K562 (cell line): Measurements from ENCODE around the gene NSF. TPM values are rescaled to one million over a fixed set of nuclear protein-coding genes. Genes with fewer than 3 reads are reported as not detected.

Experiments used
- ATAC-seq: fragments of 200-7000 bp; cut with Tn5 transposase; 3 replicates; pipeline ENCODE4 v1.9.1; 2020; ENCODE audit warnings: moderate library complexity
- BruUV-seq: library from RNA; stranded (reverse); fragments of 400-500 nt; replicated peaks from 2 replicates; lab custom pipeline; 2021; lab: Mats Ljungman, UMichigan
- CTCF ChIA-PET: fragments of 300-600 bp; formaldehyde crosslinking; extraction: SDS; loops from one replicate; lab custom pipeline; 2021; ENCODE audit warnings: low intra/inter-chr PET ratio; lab: Yijun Ruan, JAX
- POLR2A ChIA-PET: fragments of 300-600, 350-650 bp; sonication (Branson Sonifier 250); formaldehyde crosslinking; extraction: SDS; loops from one replicate; lab custom pipeline; 2021; ENCODE audit warnings: antibody characterized with exemption, inconsistent platforms; lab: Yijun Ruan, JAX
- DNase-seq, 4 experiments: peaks; one replicate each; pipeline versions ENCODE4 v3.0.0 to v3.0.0-alpha.2; 2011 to 2018; ENCODE audit warnings: low spot score in 3 of 4, mixed read lengths in 3 of 4; ENCODE audit errors: extremely low read depth in 1 of 4
- FAIRE-seq: peaks from 2 replicates; lab custom pipeline; 2011; peaks lifted over from hg19 to GRCh38; lab: Jason Lieb, UNC
- H2AFZ ChIP-seq: 2 replicates; pipeline ENCODE4 v1.6.0; 2011; ENCODE audit warnings: low read depth, low read length, control low read depth, inconsistent platforms
- H3K27ac ChIP-seq: fragments of 200-600 bp; 3 replicates; pipeline ENCODE4 v1.8.0; 2011; ENCODE audit warnings: low read depth, mild to moderate bottlenecking, control low read depth, inconsistent platforms, low read length, moderate library complexity, mixed read lengths; ENCODE audit errors: extremely low read depth
- H3K27me3 ChIP-seq, 2 experiments: fragments of 300-600 bp in 1 of 2; 2 replicates in 1 of 2; 3 replicates in 1 of 2; pipeline versions ENCODE4 v1.6.0 to v1.8.0; 2011; ENCODE audit warnings: inconsistent platforms in 2 of 2, low read length in 2 of 2, mild to moderate bottlenecking in 1 of 2, mixed read lengths in 1 of 2, moderate library complexity in 1 of 2; ENCODE audit not compliant: control insufficient read depth in 2 of 2, insufficient read depth in 2 of 2
- H3K36me3 ChIP-seq: fragments of 300-600 bp; 3 replicates; pipeline ENCODE4 v1.8.0; 2011; ENCODE audit warnings: mild to moderate bottlenecking, low read length, inconsistent platforms; ENCODE audit not compliant: control insufficient read depth, insufficient read depth
- H3K4me1 ChIP-seq, 2 experiments: fragments of 200-600 bp in 1 of 2; replicated peaks in 1 of 2; 2 replicates in 1 of 2; 3 replicates in 1 of 2; pipeline versions ENCODE4 v1.5.1 to v1.8.0; 2011; ENCODE audit warnings: inconsistent platforms in 2 of 2, low read length in 2 of 2, mild to moderate bottlenecking in 1 of 2, mixed read lengths in 1 of 2, moderate library complexity in 1 of 2; ENCODE audit not compliant: control insufficient read depth in 2 of 2, insufficient read depth in 2 of 2
- H3K4me2 ChIP-seq: 2 replicates; pipeline ENCODE4 v1.6.1; 2011; ENCODE audit warnings: low read length, control low read depth, inconsistent platforms, mixed read lengths; ENCODE audit not compliant: insufficient read depth
- H3K4me3 ChIP-seq: fragments of 200-600 bp; sonication (generic), shearing (Covaris generic); 2 replicates; pipeline ENCODE4 v1.5.1; 2016; ENCODE audit warnings: control low read depth, inconsistent platforms
- H3K79me2 ChIP-seq: fragments of 200-600 bp; 3 replicates; pipeline ENCODE4 v1.8.0; 2011; ENCODE audit warnings: low read length, inconsistent platforms; ENCODE audit not compliant: control insufficient read depth, insufficient read depth
- H3K9ac ChIP-seq, 2 experiments: 2 replicates each; pipeline versions ENCODE4 v1.6.0 to v1.6.1; 2011; ENCODE audit warnings: low read depth in 2 of 2, low read length in 2 of 2, control low read depth in 1 of 2, inconsistent platforms in 1 of 2, mild to moderate bottlenecking in 1 of 2, mixed read lengths in 1 of 2; ENCODE audit not compliant: insufficient read depth in 1 of 2
- H3K9me1 ChIP-seq: one replicate; pipeline ENCODE4 v1.6.0; 2011; ENCODE audit warnings: inconsistent platforms, mild to moderate bottlenecking, low read length, moderate library complexity; ENCODE audit not compliant: control insufficient read depth, insufficient read depth
- H3K9me3 ChIP-seq: replicated peaks from 2 replicates; pipeline ENCODE4 v1.5.1; 2011; ENCODE audit warnings: low read depth, low read length, inconsistent platforms; ENCODE audit not compliant: control insufficient read depth, insufficient read depth
- H4K20me1 ChIP-seq: replicated peaks from 2 replicates; pipeline ENCODE4 v1.6.1; 2011; ENCODE audit warnings: low read length, inconsistent platforms, mixed read lengths; ENCODE audit not compliant: control insufficient read depth, insufficient read depth
- CC2D1A ChIP-seq: fragments of 450-650 bp; IDR thresholded peaks from 2 replicates; pipeline ENCODE4 v1.6.1; 2017; ENCODE audit warnings: mild to moderate bottlenecking
- CTBP1 ChIP-seq: fragments of 450-650 bp; IDR thresholded peaks from 2 replicates; pipeline ENCODE4 v1.6.1; 2016; ENCODE audit warnings: borderline replicate concordance
- FOXK2 ChIP-seq, 2 experiments: fragments of 450-650 bp; IDR thresholded peaks in 1 of 2; conservative IDR thresholded peaks in 1 of 2; 2 replicates each; pipeline ENCODE4 v1.6.1; 2016; ENCODE audit warnings: low read depth in 2 of 2, mild to moderate bottlenecking in 1 of 2
- HNRNPUL1 ChIP-seq: fragments of 200-400 bp; formaldehyde crosslinking; IDR thresholded peaks from 2 replicates; pipeline ENCODE4 v1.6.1; 2017; ENCODE audit warnings: low read length
- NBN ChIP-seq: fragments of 450-650 bp; IDR thresholded peaks from 2 replicates; pipeline ENCODE4 v1.6.1; 2016; ENCODE audit warnings: low read depth, mild to moderate bottlenecking
- NFE2 ChIP-seq: IDR thresholded peaks from 2 replicates; pipeline ENCODE4 v1.6.1; 2014; ENCODE audit warnings: antibody characterized with exemption, low read depth
- SMC3 ChIP-seq: conservative IDR thresholded peaks from 2 replicates; pipeline ENCODE4 v1.6.1; 2011; ENCODE audit warnings: low read depth, low read length, improper control_type of control experiment; ENCODE audit not compliant: insufficient read depth
- ZNF146 ChIP-seq: IDR thresholded peaks from one replicate; pipeline ENCODE4 v1.6.1; 2018; ENCODE audit warnings: missing compliant biosample characterization; ENCODE audit not compliant: unreplicated experiment
- ZNF324 ChIP-seq: fragments of 250-450 bp; sonication (Bioruptor Pico); IDR thresholded peaks from 2 replicates; pipeline ENCODE4 v1.4.0; 2020; ENCODE audit warnings: mild to moderate bottlenecking
- ZNF668 ChIP-seq: fragments of 250-450 bp; sonication (Bioruptor Pico); IDR thresholded peaks from 2 replicates; pipeline ENCODE4 v1.8.0; 2022; ENCODE audit warnings: mild to moderate bottlenecking, inconsistent platforms
- WGBS: fragments of 100-300 bp; shearing (Covaris generic); methylation state at CpG from one replicate; pipeline ENCODE4 v1.1.6; 2016; ENCODE audit warnings: low coverage, mixed read lengths; ENCODE audit not compliant: insufficient coverage; ENCODE audit errors: missing lambda C conversion rate; 5-methylcytosine and 5-hydroxymethylcytosine counted together
- in situ Hi-C: fragments of 300-500 bp; cut with MboI; formaldehyde crosslinking; loops from 4 replicates; pipeline ENCODE4 v1.15.0; 2018; ENCODE audit warnings: inconsistent platforms, mixed read lengths
- intact Hi-C: fragments of 100-400 bp; cut with micrococcal nuclease; formaldehyde crosslinking; loops from 2 replicates; pipeline ENCODE4 v1.14.2; 2022
- polyA plus RNA-seq, 8 experiments: library from polyadenylated mRNA; depleted of rRNA in 4 of 8; stranded (reverse) in 5 of 8; unstranded in 3 of 8; fragments of >200 nt; fragmentation: Nextera tagmentation in 2 of 8; fragmentation: Illumina TruSeq in 1 of 8; extraction: Ambion mirVana in 2 of 8; extraction: Trizol in 1 of 8; gene quantifications; 2 replicates each; pipeline versions ENCODE4 v1.2.1 to v1.2.3, GENCODE V29; 2011 to 2014; ENCODE audit warnings: inconsistent platforms in 1 of 8, missing spikeins in 1 of 8
- total RNA-seq, 7 experiments: library from RNA; depleted of rRNA in 6 of 7; stranded (reverse); fragments of >200 nt in 6 of 7; fragmentation: Illumina TruSeq in 2 of 7; extraction: Trizol in 2 of 7; gene quantifications; 2 replicates each; pipeline versions ENCODE4 v1.2.1 to v1.2.3, GENCODE V29; 2011 to 2021; ENCODE audit warnings: low replicate concordance in 1 of 7
- TF ChIP-seq, protein P1 (sequence below), 2 experiments: IDR thresholded peaks; 2 replicates each; pipeline ENCODE4 v1.6.1; 2011; ENCODE audit warnings: borderline replicate concordance in 1 of 2, control low read depth in 1 of 2, low read depth in 1 of 2, low read length in 1 of 2, mild to moderate bottlenecking in 1 of 2, mixed read lengths in 1 of 2, moderate library complexity in 1 of 2; ENCODE audit not compliant: insufficient read depth in 1 of 2, insufficient read length in 1 of 2, poor library complexity in 1 of 2, severe bottlenecking in 1 of 2; ENCODE audit errors: extremely low read depth in 1 of 2
- TF ChIP-seq, protein P2 (sequence below): sonication (generic); formaldehyde crosslinking; IDR thresholded peaks from 2 replicates; pipeline ENCODE4 v1.8.0; 2023; ENCODE audit warnings: mild to moderate bottlenecking, missing genetic modification reagents

The NSF gene
- total and polyA plus RNA-seq, 9 of the 15 experiments (the other 6 are each of a cell fraction or from before 2014, with no cell fraction given), result 16.7 to 39.8 (median 36.7) TPM

DNA sequence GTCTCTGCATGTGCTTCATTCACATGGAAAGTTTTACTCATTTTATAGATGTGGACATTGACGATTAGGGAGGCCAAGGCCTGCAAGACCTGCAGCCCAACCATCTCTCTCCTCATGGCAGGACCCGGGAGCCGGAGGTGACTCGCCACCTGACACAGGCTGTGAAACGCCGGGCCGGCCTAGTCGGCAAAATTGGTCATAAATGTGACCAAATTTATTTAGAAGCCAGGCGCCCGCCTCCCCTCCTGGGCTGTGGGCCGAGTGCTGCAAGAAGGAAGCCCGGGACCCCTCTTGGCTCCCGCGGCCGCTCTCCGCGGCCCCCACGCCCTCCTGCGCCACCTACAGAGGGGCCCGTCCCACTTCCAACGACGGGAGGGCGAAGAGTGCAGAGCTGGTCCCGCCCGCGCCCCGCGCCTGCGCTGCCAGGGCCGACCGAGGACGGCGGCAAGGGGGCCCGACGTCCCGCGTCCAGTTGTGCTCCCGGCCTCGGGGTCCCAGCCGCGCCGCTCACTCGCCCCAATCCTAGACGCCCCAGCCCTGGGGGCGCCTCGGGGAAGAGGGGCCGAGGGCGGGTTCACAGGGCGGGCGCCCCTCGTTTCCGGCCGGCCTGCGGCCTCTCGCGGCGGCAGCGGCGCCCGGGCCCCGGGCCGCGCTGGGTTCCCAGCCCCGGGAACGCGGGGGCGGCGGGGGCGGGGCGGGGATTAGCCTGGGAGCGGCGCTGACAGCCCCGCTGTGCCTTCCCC lies 180.5 kb downstream of the NSF start (continued):
- no peak for TF ChIP-seq NBN
- TF ChIP-seq CTBP1, result peak; percentile 53; the same call in 1 of the 2 replicates
- no peak for TF ChIP-seq HNRNPUL1
- no peak for TF ChIP-seq ZNF668 (CRISPR knock-in tag)

DNA sequence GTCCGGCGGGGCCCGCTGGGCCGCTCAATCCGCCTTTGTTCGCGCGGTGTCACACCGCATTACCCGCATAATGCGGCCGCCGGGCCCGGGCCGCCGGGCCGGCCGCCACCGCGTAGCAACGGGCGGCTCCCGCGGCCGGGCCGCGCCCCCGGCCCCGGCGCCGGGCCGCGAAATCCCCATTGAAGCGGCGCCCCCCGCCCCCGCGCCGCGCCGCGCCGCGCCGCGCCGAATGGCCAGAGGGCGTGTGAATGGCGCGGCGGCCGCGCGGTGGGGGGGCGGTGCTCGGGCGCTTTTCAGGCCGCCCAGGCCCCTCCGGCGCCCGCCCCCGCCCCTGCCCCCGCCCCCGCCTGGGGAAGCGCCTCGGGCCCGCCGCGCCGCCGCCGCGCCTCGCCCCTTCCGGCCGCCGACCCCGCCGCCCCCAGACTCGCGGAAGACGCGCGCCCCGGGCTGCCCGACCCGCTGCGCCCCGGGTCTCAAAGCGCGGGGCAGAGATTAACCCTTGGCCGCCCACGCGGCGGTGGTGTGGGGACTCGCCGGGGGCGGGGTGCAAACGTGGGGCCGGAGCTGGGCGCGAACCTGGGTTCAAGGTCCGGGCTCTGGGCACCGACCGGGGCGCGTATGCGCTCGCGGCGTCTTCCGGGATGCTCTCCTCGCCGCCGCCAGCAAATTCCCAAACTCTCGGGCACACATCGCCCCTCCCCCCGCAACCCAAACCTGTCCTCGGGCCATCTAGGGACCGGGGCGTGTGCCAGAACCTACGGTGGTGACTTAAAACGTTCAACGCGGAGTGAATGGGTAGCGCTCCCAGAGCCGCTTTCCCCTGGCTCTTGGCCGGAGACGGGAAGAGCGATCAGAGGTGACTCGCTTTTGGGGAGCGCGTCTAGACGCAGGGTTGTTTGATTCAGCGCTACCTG lies 181.3 kb downstream of the NSF start:
- peaks cover 7% of the 10 kb centered on the region; the same call in 2 of the 3 replicates for H3K79me2 ChIP-seq
- peak overlapping the region; percentile 86 for H3K4me2 ChIP-seq
- FAIRE-seq (no peak), DNase-seq (peak; percentile 82 to 89 (median 85)), ATAC-seq (peak; percentile 45)
- WGBS, result 7% methylated on average over 33 of the region's 135 CpGs
- H3K27ac ChIP-seq, result peak overlapping the region; percentile 95
- peak overlapping the region; percentile 61 for H3K4me3 ChIP-seq
- peak overlapping the region; percentile 90 for H2AFZ ChIP-seq
- peak overlapping the region; percentile 85 to 94 for H3K9ac ChIP-seq
- H3K9me1 ChIP-seq, result no peaks in the 10 kb centered on the region
- peaks cover 30 to 69% of the 10 kb centered on the region in 2 experiments; a peak in 4 of 5 replicates for H3K4me1 ChIP-seq
- CTCF ChIA-PET, result no interaction called here
- in situ Hi-C loops, result loop anchor here (25.0 kb wide), 1 partner anchor 335 kb away; no protein-coding TSS in a partner anchor
- POLR2A ChIA-PET, result interaction anchor here (0.6 to 1.7 kb wide), 3 partner anchors 10 to 16 kb away, joined by 3 to 6 read pairs (median 3); no protein-coding TSS in a partner anchor
- BruUV-seq, result no TSS peak
- no peaks in the 10 kb centered on the region for H3K36me3 ChIP-seq
- H3K27me3 ChIP-seq, result no peaks in the 10 kb centered on the region
- H4K20me1 ChIP-seq, result no peaks in the 10 kb centered on the region
- intact Hi-C loops, result no loop called here
- no peaks in the 10 kb centered on the region for H3K9me3 ChIP-seq
- TF ChIP-seq ZNF146 (CRISPR knock-in tag) (no peak), CC2D1A (no peak), ZNF324 (CRISPR knock-in tag) (no peak), NFE2 (0 out of 2 replicates have a peak, but pooled peaks have one; percentile 3), FOXK2 (conservative IDR thresholded peaks at IDR 0.05 in 1 of 2, IDR thresholded peaks at IDR 0.05 in 1 of 2; ENCODE audit: low read depth in 2 of 2) (no peak), SMC3 (no peak)
- TF ChIP-seq, protein P1, sequence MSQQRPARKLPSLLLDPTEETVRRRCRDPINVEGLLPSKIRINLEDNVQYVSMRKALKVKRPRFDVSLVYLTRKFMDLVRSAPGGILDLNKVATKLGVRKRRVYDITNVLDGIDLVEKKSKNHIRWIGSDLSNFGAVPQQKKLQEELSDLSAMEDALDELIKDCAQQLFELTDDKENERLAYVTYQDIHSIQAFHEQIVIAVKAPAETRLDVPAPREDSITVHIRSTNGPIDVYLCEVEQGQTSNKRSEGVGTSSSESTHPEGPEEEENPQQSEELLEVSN (IDR thresholded peaks at IDR 0.05; ENCODE audit: borderline replicate concordance in 1 of 2, extremely low read depth in 1 of 2, insufficient read depth in 1 of 2, insufficient read length in 1 of 2, low read depth in 1 of 2, low read length in 1 of 2, poor library complexity in 1 of 2, severe bottlenecking in 1 of 2), result peak; percentile 6 to 46
- TF ChIP-seq, protein P2, sequence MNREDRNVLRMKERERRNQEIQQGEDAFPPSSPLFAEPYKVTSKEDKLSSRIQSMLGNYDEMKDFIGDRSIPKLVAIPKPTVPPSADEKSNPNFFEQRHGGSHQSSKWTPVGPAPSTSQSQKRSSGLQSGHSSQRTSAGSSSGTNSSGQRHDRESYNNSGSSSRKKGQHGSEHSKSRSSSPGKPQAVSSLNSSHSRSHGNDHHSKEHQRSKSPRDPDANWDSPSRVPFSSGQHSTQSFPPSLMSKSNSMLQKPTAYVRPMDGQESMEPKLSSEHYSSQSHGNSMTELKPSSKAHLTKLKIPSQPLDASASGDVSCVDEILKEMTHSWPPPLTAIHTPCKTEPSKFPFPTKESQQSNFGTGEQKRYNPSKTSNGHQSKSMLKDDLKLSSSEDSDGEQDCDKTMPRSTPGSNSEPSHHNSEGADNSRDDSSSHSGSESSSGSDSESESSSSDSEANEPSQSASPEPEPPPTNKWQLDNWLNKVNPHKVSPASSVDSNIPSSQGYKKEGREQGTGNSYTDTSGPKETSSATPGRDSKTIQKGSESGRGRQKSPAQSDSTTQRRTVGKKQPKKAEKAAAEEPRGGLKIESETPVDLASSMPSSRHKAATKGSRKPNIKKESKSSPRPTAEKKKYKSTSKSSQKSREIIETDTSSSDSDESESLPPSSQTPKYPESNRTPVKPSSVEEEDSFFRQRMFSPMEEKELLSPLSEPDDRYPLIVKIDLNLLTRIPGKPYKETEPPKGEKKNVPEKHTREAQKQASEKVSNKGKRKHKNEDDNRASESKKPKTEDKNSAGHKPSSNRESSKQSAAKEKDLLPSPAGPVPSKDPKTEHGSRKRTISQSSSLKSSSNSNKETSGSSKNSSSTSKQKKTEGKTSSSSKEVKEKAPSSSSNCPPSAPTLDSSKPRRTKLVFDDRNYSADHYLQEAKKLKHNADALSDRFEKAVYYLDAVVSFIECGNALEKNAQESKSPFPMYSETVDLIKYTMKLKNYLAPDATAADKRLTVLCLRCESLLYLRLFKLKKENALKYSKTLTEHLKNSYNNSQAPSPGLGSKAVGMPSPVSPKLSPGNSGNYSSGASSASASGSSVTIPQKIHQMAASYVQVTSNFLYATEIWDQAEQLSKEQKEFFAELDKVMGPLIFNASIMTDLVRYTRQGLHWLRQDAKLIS (CRISPR knock-in tag), result no peak
